Fibroblast of lung (primary cell): ENCODE results near the gene TTF1.

ENCODE experiments used
- CTCF ChIP-seq, 2 donors: IDR thresholded peaks in 1 of 2; conservative IDR thresholded peaks in 1 of 2; 1 replicate in 1 of 2; 2 replicates in 1 of 2; pipeline ENCODE4 v1.5.1; 2011 to 2012; ENCODE audit warnings: low read length in 2 of 2, control low read depth in 1 of 2, inconsistent platforms in 1 of 2, low read depth in 1 of 2, mild to moderate bottlenecking in 1 of 2
- EZH2 ChIP-seq: IDR thresholded peaks from 2 replicates; pipeline ENCODE4 v1.5.1; 2012; ENCODE audit warnings: low read length, control low read depth, mild to moderate bottlenecking; ENCODE audit errors: missing control alignments

DNA sequence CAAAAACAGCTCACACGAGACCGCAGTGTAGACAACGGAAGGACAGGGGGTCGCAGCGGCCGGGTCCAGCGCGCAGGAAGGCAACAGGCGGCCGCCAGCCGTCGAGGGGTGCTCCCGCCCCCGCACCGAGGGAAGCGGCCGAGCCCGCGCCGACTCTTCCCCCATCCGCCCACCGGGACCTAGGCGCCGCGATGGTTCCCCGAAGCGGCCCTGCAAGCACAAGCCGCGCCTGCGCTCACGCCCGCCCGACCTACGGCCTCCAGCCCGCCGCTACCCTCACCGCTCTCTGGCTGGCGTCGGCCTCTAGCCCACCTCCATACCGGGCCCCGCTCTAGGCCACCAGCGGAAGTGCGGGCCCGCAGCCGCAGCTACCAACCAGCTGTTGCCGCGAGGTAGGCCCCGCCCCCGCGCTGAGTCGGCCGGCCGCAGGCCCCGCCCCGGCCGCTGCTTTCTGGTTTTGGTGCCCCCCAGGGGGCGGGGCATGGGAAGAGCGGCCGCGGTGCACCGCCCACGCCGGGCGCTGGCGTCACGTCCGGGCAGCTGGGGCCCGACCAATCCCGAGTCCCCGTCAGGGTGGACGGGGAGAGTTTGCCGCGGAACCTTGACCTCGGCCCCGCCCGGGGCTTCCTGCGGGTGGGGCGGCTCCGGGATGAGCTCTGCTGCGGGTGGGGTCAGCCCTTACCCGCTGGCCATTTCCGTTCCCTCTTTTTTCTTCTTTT lies 51.8 kb downstream of the TTF1 start, which contains the start of gene SETX:
- TF ChIP-seq CTCF (conservative IDR thresholded peaks at IDR 0.05 in 1 of 2, IDR thresholded peaks at IDR 0.05 in 1 of 2; ENCODE audit: low read depth in 1 of 2, low read length in 2 of 2), result no peak
- no peak for TF ChIP-seq EZH2
